HG03469 (cell line): ENCODE results near the gene ATG101.
"Not testable (repeated sequence)": the region's sequence is repeated elsewhere in the genome, so short reads cannot be mapped to it uniquely, and the experiment has no call there.

Source experiments
- ATAC-seq: cut with Tn5 transposase; IDR thresholded peaks from one replicate; pipeline ENCODE4 v1.9.1; 2021; ENCODE audit warnings: mild to moderate bottlenecking, moderate library complexity, moderate number of reproducible peaks; ENCODE audit not compliant: unreplicated experiment

Gene ATG101

DNA sequence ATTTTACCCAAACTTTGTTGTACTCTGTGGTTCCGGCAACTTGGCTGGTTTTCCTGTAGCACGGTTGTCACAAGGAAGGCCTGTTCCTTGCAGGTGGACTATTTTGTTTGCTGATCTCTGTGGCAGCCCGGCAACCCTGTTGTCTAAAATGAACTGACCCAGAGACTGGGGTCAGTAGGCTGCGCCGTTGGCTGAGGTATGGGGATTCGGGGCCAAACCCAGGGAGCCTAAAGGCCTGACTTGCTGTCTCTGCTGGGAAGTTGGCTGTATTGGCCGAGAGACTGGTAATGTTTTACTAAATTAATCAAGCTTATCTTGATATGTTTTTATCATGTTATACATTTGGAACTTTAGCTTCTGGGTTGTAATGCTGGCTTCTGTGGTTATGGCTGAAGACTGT is 23.6 kb downstream of the ATG101 start:
- ATAC-seq, result no peak

DNA sequence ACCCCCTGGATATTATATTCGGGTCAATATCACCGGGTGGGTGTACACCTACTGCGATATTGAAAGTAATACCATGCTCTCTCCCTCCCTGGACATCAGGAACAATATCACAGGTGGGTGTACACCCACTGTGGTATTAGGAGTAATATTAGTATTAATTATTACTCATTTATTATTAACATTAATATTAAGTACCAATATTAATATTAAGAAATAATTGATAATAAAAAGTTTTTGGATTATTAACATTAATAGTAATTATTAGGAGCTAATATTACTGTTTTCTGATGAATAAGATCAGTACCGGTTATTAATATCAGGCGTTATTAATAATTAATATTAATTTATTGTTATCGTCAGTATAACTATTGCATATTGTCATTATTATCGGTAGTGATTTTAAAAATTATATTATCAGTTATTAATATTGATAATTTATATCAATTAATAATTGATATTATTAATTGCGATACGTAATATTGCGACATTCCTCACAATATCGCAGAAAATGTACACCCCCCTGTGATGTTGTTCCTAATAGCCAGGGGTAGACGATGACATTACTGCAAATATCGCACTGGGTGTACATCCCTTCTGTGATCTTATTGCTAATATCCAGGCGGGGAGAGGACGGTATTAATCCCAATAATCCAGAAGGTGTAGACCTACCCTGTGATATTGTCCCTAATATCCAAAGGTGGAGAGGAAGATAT is 26.7 kb downstream of the ATG101 start:
- ATAC-seq, result no peak

DNA sequence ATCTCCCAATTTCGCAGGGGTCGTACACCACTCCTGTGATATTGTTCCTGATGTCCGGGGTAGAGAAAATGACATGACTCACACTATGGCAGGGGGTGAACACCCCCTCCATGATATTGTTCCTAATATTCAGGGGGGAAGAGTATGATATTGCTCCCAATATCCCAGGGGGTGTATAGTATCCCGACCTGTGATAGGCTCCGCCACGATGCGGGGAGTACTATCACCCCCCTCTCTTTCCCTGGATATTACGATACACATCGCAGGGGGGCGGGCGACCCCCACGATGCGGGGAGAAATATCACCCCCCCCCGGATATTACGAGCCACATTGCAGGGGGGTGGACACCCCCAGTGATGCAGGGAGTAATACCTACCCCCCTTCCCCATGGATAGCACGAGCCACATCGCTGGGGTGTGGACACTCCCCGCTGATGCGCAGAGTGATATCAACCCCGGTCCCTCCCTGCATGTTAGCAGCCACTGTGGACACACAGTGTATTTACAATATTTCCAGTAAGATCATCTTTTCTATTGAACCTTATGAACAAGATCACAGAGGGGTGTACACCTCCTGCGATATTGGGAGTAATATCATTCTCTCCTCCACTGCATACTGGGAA is 27.4 kb downstream of the ATG101 start:
- no peak for ATAC-seq

DNA sequence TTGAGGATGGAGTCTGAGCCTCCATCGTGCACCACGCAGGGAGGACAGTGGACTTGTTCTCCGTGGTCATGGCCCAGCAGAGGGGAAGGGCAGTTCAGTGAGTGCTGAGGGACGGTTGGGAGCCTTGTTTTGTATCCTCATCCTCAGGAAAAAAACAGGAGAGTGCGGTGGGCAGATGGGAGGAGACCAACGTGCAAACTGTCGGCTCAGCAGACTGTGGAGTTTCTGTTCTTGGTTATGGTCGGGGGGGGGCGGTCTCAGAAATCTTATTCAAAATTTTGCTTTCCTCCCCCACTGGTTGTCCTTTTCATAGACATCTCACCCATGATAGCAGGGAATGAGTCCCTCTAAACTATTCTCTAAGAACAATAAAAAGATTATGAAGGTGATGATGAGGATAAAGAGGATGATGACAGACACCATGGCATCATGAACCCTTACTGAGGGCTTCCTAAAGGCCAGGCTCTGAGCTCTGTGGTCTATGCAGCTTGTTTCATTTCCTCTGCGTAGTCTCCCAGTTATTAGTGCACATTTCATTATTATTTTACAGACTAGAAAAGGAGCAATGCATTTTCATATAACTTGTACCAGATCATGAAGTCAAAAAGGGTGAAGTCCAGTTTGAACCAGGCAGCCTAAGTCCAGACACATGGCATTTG is 34.8 kb downstream of the ATG101 start:
- ATAC-seq, result not testable (repeated sequence)

DNA sequence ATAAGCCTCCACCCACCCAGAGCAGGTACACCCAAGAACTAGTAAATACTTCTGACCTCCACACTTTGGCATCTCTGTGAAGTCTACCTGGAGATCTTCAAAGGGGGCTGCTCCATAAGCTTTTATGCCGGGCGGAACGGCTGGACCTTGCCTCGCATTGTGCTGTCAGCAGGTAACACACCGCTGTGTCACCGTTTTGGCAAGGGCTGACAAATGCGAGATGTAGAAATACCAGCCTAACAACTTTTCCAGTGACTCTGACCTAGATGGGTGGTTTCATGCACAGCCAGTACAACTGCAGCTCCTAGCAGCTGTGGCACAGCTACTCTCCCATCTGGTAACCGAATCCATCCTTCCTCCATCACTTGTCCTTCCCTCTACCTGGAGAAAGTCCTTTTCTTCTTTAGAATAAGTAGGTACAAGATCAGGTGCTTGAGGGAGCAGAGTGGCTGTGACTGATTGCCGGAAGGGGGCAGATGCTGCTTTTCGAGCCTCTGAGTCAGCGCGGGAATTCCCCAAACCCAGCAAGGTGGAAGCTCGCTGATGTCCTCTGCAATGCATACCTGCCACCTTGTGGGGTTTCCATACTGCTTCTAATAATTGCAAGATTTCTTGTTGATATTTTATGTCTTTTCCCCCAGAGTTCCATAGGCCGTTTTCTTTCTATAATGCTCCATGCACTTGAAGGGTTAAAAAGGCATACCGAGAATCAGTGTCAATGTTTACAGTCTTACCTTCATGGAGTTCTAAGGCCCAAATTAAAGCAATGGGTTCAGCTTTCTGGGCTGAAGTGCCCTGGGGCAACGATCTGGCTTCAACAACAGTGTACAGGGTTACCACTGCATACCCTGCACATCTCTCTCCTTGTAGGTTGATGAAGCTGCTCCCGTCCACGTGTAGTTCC is 46.7 kb downstream of the ATG101 start:
- ATAC-seq, result not testable (repeated sequence)

DNA sequence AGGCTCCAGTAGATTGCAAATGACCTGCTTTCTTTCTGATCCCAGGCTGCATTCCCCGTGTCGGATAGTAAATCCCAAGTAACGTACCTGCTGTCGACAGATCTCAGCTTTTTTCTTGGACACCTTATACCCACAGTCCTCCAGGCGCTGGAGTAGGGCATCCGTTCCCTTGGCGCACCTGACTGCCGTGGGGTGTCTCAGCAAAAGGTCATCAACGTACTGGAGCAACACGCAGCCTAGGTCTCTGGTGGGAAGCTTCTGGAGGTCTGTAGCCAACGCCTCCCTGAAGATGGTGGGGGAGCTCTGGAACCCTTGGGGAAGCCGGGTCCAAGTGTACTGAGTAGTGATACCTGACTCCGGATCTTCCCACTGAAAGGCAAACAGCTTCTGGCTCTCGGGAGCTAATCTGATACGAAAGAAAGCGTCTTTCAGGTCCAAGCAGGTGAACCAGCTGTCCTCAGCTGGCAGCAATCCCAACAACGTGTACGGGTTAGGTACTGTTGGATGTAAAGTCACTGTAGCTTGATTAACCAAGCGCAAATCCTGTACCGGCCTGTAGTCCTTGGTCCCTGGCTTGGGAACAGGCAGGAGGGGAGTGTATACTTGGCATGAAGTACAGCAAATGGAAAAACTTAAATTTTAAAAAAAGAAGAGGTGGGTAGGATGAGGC is 48.2 kb downstream of the ATG101 start:
- ATAC-seq, result not testable (repeated sequence)

DNA sequence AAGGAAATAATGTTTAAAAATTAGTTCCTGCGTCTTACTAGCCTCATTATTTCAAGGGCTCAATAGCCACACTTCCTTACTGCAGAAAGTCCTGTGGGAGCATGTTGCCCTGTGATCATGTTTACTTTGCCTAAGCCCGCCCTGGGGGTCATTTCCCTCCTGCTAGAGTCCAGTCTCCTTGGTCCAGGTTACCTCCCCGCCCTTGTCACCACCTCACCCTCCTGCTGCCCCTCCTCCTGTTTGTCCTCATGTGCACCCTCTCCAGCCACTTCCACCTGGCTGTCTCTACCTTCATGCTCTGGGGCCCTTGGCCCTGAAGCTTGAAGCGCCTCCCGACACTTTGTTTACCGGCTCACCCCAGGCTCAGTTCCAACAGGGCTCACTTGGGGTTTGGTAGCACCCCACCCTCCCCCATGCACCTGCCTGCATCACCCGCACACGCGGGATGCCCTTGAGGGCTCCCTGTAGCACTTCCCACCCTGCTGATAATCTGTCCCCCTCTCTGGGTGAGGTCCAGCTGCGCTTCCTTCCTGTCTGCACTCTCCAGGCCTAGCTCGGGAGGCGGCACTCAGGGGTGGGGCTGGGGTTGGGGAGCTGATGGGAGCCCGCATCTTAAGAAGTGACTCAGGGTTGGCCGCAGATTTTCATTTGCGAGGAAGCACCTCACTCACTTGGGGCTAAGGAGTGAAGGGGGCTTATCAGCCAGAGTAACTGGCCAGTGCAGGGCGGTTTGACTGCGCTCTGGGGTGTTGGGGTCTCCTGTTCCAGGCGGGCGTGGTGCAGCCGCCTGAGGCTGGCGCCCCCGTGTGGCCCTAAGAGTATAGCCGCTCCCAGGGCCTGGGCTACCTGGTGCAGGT is 49.8 kb downstream of the ATG101 start:
- ATAC-seq, result no peak

DNA sequence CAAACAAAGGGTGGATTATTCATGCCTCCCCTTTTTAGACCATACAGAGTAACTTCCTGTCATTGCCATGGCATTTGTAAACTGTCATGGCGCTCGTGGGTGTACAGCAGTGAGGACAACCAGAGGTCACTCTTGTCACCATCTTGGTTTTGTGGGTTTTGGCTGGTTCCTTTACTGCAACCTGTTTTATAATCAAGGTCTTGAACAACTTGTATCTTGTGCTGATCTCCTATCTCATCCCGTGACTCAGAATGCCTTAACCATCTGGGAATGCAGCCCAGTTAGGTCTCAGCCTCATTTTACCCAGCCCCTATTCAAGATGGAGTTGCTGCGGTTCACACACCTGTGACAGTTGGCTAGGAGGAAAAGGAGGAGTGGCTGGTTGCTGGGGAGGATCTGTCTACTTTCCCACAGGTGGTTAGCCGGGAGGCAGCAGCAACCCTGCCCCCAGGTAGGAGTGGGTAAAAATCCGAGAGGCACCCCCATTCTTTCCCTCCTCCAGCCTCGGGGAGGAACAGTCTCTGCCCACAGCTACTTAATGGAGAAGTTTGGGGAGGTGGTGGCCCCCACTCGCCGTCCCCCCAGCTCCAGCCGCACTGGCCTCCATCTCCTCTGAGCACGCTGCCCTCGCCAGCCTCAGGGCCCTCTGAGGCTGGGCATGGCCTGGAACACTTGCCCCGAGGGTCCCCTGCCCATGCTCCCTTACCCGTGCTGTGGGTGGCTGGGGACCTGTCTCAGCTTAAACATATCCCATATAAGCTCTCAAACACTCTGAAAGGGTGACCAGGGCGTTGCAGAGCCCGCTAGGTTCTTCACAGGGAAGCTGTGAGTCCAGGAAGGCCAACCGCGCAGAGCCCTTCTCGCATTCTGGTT is 51.4 kb downstream of the ATG101 start:
- no peak for ATAC-seq

DNA sequence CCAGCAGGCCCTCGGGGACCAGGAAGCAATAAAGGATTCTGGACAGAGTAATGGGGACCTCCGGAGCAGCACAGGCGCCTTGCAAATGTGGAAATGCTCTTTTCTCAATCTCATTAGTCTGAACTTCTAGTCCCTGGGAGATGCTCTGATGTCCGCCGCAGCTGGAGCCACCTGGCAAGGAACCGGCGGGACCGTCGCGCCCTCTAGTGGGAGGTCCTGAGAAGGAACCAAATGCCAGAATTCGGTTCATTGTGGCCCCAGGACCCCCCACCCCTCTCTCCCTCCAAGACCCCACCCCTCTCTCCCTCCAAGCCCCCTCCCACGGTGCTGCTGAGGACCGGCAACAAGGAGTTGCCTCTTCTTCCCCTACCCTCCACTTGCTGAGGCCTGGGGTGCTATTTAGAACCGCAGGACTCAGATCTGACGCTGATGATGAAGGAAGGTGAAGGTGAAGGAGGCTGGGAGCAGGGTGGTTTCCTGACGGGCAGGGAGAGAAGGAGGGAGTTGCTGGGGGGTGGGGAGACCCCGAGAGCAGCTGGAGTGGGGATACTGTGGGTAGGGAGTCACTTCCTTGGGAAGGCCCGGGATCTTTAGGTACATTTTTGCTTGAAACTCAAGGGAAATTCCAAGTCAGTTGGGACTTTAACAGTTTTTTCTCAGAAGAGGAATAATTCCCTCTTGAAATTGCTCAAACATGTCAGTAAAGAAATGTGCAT is 52.2 kb downstream of the ATG101 start:
- no peak for ATAC-seq

DNA sequence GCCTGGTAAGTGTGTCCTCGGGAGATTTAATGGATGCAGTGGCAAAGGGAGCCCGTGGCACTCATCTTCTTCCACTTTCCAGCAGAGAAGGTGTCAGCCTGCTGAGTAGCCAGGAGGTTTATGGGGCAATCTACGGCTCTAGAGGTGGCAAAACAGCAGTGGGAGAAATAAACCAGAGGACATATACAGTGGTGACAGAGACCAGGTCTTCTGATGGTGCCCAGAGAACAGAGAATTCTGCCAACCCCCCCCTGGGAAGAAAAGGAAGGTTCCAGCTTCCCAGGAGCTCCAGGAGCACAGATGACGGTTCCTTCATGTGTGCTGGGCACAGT is 52.7 kb downstream of the ATG101 start:
- ATAC-seq, result no peak

DNA sequence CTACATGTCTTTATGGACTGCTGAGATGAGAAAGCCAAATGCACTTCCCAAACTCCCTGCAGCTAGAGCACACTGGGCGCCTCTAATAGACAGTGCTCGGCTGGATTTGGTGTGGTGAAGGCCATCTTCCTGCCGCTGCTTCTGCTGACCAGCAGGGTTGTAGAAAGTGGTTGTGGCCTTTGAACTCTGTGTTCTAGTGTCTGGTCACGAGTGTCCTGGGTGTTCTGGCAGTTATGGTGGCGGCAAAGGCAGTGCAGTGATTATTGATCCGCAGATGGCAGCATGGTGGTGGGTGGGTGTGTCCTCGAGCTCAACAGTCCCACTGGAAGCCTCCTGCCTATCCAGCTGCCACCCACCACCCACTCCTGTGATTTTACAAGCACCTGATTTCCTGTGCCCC is 53.1 kb downstream of the ATG101 start:
- no peak for ATAC-seq

DNA sequence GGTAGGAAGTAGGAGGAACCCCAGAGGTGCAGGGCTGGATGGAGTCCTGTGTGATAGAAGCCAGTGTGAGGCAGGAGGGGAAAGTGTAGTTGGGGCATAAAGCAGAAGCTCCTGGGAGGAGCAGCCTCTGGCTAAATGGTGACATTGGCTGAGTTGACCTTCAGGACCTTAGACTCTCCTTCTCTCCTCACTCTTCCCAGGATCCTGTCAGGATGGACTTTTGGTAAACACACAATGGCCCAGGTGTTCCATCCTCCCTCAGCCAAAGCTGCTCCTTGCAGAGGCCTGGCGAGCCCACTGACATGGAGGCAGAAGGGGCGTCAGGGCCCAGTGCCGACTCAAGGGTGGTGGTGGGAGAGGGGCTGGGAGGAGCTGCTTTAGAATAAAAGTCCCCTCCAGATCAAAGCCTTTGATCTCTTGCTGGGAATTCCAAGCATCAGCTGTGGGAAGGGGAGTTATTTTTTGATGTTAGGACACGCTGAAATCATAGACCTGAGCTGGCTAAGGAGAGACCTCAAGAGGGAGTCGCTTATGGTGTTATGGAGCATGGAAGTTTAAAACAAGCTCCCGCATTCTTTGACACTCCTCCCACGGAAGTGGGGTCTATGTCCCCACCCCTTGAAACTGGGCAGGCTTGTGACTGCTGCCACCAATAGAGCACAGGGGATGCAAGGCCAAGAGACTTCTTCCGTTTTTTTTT is 53.9 kb downstream of the ATG101 start:
- no peak for ATAC-seq

DNA sequence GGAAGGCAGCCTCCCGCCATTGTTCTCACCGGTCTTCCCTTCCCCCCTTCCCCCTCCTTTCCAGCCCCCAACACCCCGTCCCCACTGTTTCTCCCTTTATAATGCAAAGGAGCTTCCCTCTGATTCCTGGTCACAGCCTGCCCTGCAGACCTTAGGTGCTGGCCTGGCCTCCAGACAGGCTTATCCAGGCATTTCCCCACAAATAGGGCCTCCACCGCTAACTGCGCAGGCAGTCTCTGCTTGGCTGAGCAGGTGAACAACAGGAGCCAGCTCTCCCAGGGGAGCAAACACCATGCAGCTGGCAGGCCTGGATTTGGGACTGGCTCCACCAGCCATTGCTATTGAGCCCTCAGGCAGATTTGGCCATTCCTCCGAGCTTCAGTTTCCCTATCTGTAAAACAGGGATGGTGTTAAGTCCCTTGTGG is 55.7 kb downstream of the ATG101 start:
- ATAC-seq, result no peak

DNA sequence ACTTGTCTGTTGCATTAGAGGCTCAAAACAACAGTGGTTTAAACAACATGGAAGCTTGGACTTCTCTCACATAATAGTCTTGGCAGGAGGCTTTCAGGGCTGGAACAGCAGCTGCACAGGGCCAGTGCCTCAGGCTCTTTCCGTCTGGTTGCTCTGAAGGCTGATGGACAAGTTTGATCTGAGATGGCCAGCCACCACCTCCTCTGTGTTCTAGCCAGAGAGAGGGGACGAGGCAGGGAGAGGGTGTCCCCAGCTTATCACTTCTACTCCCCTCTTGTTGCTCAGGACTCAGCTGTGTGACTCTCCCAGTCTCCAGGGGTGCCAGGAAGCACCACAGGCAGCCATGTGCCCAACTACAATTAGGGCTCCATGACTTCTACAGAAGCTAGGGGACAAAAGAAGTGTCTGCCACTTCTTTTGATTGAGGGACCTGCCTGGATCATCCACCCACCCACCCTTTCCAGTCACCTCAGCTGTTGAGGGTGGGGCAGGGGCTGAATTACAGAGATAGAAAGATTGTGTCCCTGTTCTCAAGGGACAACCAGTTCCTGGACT is 56.3 kb downstream of the ATG101 start:
- no peak for ATAC-seq
